GM23248 (cell line): ENCODE measurements around the gene DHODH.

Source experiments
- EZH2 ChIP-seq: fragments of 200-600 bp; sonication (generic); IDR thresholded peaks from 2 replicates; pipeline ENCODE4 v1.6.1; 2018; ENCODE audit warnings: antibody characterized with exemption, mild to moderate bottlenecking; ENCODE audit not compliant: insufficient read depth, poor library complexity, severe bottlenecking
- EZH2phosphoT487 ChIP-seq: fragments of 200-600 bp; sonication (generic); IDR thresholded peaks from 2 replicates; pipeline ENCODE4 v1.6.1; 2018; ENCODE audit warnings: antibody characterized with exemption, moderate library complexity, mild to moderate bottlenecking, low read depth; ENCODE audit not compliant: insufficient read depth

GRCh38 chr16:72009779-72010178 lies 1.2 kb downstream of the DHODH start:
- no peak for TF ChIP-seq EZH2
- TF ChIP-seq EZH2phosphoT487: no peak
